Keratinocyte (primary cell): Measurements from ENCODE around the gene CUX1.

Experiments used
- CTCF ChIP-seq, 3 experiments: IDR thresholded peaks in 1 of 3; conservative IDR thresholded peaks in 1 of 3; optimal IDR thresholded peaks in 1 of 3; 2 replicates in 2 of 3; 3 replicates in 1 of 3; pipeline versions ENCODE3 to v1.5.1; 2011; ENCODE audit warnings: low read length in 3 of 3, mild to moderate bottlenecking in 3 of 3, moderate library complexity in 2 of 3, control low read depth in 1 of 3, inconsistent platforms in 1 of 3; ENCODE audit not compliant: insufficient read depth in 2 of 3; ENCODE audit errors: extremely low read depth in 1 of 3
- EZH2 ChIP-seq: IDR thresholded peaks from one replicate; pipeline ENCODE4 v1.6.1; 2012; ENCODE audit warnings: inconsistent platforms, mild to moderate bottlenecking, low read length, moderate library complexity

GRCh38 chr7:102286237-102287110, 469.0 kb downstream of the CUX1 start, which contains the start of gene SH2B2:
- TF ChIP-seq EZH2, result no peak
- no peak for TF ChIP-seq CTCF (optimal IDR thresholded peaks at IDR 0.05 in 1 of 3, IDR thresholded peaks at IDR 0.05 in 1 of 3, conservative IDR thresholded peaks at IDR 0.05 in 1 of 3; ENCODE audit: extremely low read depth in 1 of 3, insufficient read depth in 2 of 3, low read length in 3 of 3)
